ENCODE data around the gene NKX1-1. TPM values are rescaled to one million over a fixed set of nuclear protein-coding genes. Genes with fewer than 3 reads are reported as not detected.
A peak's percentile ranks its signal among the peaks of the same experiment; 100 is the strongest.

NKX1-1 gene
- total RNA-seq, 2 experiments from 2014 or later, result not detected

DNA sequence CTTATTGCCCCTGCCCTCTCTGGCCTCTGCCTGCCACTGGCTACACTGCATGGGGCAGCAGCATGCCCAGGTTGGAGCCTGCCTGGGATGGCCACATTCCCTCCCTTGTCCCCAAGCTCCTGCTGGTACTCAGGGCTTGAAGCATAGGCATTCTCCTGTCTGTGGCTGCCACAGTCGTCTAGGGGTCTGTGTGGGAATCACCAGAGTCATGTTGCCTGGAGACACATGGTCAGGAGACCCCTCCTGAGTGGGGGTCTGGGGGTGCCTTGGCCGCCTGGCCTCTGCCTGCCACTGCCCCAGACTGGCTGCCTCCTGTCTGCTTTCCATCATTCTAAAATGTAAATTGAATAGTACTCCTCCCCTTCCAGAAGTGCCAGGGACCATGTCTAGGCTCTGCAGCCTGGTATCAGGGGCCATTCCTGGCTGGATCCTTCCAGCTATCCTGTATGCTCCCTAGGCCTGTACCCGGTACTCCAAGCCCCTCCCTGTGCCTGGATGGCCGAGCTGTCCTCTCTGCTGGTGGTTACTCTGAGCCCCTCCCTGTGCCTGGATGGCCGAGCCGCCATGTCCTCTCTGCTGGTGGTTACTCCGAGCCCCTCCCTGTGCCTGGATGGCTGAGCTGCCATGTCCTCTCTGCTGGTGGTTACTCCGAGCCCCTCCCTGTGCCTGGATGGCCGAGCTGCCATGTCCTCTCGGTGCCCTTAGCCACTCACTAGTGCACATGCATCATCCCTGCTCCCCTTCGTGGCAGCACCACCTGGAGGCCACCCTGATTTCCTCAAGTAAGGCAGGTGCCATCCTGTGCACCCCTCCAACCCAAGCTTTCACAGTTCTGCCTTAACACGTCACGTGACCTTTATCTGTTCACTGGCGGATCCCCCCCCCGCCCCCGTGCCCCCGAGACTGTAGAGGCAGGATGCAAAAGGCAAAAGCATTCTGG, 5.5 kb upstream of the NKX1-1 start:
- H3K4me3 Mint-ChIP-seq, result no peak overlapping the region
- Histone ChIP-seq H3K4me3 (ENCODE audit: low read length) (no peak overlapping the region), H3K9me3 (ENCODE audit: control insufficient read depth in 1 of 2, insufficient read depth in 1 of 2, low read length in 2 of 2) (peaks cover 0 to 77% of the 10 kb centered on the region in 2 experiments), H3K27me3 (ENCODE audit: control insufficient read depth in 1 of 2, insufficient read depth in 2 of 2, low read length in 2 of 2) (peaks cover 70 to 80% of the 10 kb centered on the region in 2 experiments), H3K4me1 (ENCODE audit: insufficient read depth, low read length) (no peaks in the 10 kb centered on the region), H3K27ac (ENCODE audit: low read depth in 1 of 2, low read length in 2 of 2) (no peak overlapping the region), H3K36me3 (ENCODE audit: insufficient read depth, low read length) (no peaks in the 10 kb centered on the region)
- no peaks in the 10 kb centered on the region for H3K4me1 Mint-ChIP-seq (ENCODE audit: low read depth)
- DNase-seq, result peak in 1 of 14 experiments; percentile 14
- H3K27me3 Mint-ChIP-seq, result peaks cover 76% of the 10 kb centered on the region
- no peak overlapping the region for H3K27ac Mint-ChIP-seq
- no peaks in the 10 kb centered on the region for H3K36me3 Mint-ChIP-seq (ENCODE audit: low read depth)
- H3K9me3 Mint-ChIP-seq, result no peaks in the 10 kb centered on the region
- CTCF ChIA-PET, result no interaction called here
- no peak for ATAC-seq (ENCODE audit: poor library complexity)
- POLR2A ChIA-PET, result no interaction called here
- intact Hi-C loops (cut with DNase I, micrococcal nuclease), result no loop called here
- TF ChIP-seq, protein P1, sequence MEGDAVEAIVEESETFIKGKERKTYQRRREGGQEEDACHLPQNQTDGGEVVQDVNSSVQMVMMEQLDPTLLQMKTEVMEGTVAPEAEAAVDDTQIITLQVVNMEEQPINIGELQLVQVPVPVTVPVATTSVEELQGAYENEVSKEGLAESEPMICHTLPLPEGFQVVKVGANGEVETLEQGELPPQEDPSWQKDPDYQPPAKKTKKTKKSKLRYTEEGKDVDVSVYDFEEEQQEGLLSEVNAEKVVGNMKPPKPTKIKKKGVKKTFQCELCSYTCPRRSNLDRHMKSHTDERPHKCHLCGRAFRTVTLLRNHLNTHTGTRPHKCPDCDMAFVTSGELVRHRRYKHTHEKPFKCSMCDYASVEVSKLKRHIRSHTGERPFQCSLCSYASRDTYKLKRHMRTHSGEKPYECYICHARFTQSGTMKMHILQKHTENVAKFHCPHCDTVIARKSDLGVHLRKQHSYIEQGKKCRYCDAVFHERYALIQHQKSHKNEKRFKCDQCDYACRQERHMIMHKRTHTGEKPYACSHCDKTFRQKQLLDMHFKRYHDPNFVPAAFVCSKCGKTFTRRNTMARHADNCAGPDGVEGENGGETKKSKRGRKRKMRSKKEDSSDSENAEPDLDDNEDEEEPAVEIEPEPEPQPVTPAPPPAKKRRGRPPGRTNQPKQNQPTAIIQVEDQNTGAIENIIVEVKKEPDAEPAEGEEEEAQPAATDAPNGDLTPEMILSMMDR (IDR thresholded peaks at IDR 0.05), result no peak

DNA sequence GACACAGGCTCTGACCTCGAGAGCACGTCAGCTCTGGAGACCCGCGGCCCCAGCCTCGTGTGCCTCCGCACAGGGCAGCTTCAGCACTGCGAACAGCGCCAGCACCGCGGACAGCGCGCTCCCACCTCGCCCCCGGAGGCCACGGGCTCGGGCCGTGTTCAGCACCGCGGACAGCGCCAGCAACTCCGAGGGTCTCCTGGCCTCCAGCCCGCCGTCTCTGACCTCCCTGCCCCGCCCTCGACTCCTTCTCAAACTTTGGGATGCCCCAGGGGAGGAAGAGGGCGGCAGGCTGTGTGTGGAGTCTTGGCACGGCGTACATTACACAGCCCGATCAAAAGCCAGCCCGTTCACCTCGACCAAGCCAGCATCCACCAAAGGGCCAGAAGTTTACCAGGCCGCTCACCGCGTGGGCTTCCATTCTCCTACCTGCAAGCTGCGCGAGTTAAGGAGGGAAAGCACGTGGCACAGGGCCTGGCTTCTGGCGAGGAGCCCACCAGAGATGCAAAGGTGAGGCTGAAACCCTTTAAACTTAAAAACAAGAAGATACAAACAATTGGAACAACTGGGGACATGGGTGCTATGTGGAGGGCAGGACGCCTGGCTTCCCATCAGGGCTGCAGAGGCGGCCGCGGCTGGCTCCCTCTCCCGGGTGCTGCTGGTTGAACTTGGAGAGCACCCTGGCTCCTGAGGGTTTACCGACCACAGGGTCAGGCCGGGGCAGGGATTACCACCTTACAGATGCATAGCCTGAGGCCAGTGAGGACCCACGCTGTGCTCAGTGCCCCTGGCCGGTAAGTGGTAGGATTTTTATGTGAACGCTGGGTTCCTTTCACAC, 4.5 kb upstream of the NKX1-1 start:
- TF ChIP-seq, protein P1 (IDR thresholded peaks at IDR 0.05), result no peak
- Mint-ChIP-seq H3K27ac (no peak overlapping the region), H3K36me3 (ENCODE audit: low read depth) (no peaks in the 10 kb centered on the region), H3K4me1 (ENCODE audit: low read depth) (no peaks in the 10 kb centered on the region), H3K9me3 (no peaks in the 10 kb centered on the region), H3K4me3 (no peak overlapping the region), H3K27me3 (peaks cover 67% of the 10 kb centered on the region)
- intact Hi-C loops (cut with DNase I, micrococcal nuclease), result no loop called here
- H3K27me3 ChIP-seq (ENCODE audit: control insufficient read depth in 1 of 2, insufficient read depth in 2 of 2, low read length in 2 of 2), result peaks cover 62 to 74% of the 10 kb centered on the region in 2 experiments
- H3K4me1 ChIP-seq (ENCODE audit: insufficient read depth, low read length), result no peaks in the 10 kb centered on the region
- no peak for ATAC-seq (ENCODE audit: poor library complexity)
- H3K27ac ChIP-seq (ENCODE audit: low read depth in 1 of 2, low read length in 2 of 2), result no peak overlapping the region
- no peak overlapping the region for H3K4me3 ChIP-seq (ENCODE audit: low read length)
- peaks cover 0 to 68% of the 10 kb centered on the region in 2 experiments for H3K9me3 ChIP-seq (ENCODE audit: control insufficient read depth in 1 of 2, insufficient read depth in 1 of 2, low read length in 2 of 2)
- H3K36me3 ChIP-seq (ENCODE audit: insufficient read depth, low read length), result no peaks in the 10 kb centered on the region
- DNase-seq, result peak in 11 of 14 experiments; percentile 19 to 62 (median 31)
- CTCF ChIA-PET, result no interaction called here
- POLR2A ChIA-PET, result no interaction called here

DNA sequence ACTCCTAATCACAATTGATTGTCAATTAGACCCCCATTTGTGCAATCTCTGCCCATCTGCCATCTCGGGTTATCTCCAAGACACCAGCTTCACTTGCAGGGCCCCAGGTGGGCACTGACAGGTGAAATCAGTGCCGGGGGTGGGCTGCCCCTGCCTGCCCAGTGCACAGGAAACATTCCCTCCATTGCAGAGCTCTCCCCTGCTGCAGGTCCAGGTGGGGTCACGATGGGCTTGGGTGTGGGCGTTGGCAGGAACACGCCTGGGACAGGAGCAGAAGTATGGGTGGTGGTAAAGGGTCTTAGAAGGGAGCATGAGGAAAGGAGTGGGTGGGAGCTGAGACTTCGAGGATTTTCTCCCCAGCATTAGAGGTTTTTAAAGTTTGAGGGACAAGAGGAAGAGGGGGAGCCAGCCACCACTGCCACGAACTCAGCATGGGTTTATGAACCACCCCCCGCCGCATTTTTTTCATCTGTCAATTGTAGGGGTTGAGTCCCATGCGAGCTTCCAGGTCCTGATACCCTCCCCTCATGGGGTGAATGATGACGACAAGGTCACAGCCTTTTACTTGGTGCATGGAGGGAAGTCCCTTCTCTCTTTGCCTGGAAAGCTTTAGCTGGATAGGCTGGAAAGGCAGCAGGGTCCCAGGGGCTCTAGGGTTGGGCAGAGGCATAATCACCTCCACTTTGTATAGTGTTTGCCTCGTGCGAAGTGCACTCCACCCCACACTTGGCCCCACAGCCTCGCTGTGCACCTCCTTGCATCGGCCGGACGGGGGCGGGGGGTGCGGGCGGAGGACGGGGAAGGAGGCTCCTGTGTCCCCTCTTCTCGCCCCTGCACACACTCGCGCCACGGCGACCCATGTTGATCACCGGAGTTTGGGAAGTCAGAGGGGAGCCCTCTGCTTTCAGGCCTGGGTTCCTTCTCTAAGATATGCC, 3.5 kb upstream of the NKX1-1 start:
- H3K27me3 Mint-ChIP-seq, result peaks cover 68% of the 10 kb centered on the region
- H3K36me3 Mint-ChIP-seq (ENCODE audit: low read depth), result no peaks in the 10 kb centered on the region
- no peak overlapping the region for H3K4me3 ChIP-seq (ENCODE audit: low read length)
- TF ChIP-seq, protein P1 (IDR thresholded peaks at IDR 0.05), result no peak
- CTCF ChIA-PET, result no interaction called here
- peaks cover 2% of the 10 kb centered on the region for H3K4me1 ChIP-seq (ENCODE audit: insufficient read depth, low read length)
- H3K4me3 Mint-ChIP-seq, result no peak overlapping the region
- H3K4me1 Mint-ChIP-seq (ENCODE audit: low read depth), result no peaks in the 10 kb centered on the region
- POLR2A ChIA-PET, result no interaction called here
- H3K9me3 Mint-ChIP-seq, result no peaks in the 10 kb centered on the region
- DNase-seq (no peak), ATAC-seq (ENCODE audit: poor library complexity) (no peak)
- no peak overlapping the region for H3K27ac Mint-ChIP-seq
- peaks cover 63 to 75% of the 10 kb centered on the region in 2 experiments for H3K27me3 ChIP-seq (ENCODE audit: control insufficient read depth in 1 of 2, insufficient read depth in 2 of 2, low read length in 2 of 2)
- no peak overlapping the region for H3K27ac ChIP-seq (ENCODE audit: low read depth in 1 of 2, low read length in 2 of 2)
- H3K36me3 ChIP-seq (ENCODE audit: insufficient read depth, low read length), result no peaks in the 10 kb centered on the region
- H3K9me3 ChIP-seq (ENCODE audit: control insufficient read depth in 1 of 2, insufficient read depth in 1 of 2, low read length in 2 of 2), result peaks cover 0 to 61% of the 10 kb centered on the region in 2 experiments
- intact Hi-C loops (cut with DNase I, micrococcal nuclease), result no loop called here

All from CD4-positive, alpha-beta T cell (primary cell).